ENCODE data around the gene IRF2.
A peak's percentile ranks its signal among the peaks of the same experiment; 100 is the strongest.
"Not testable (repeated sequence)": the region's sequence is repeated elsewhere in the genome, so short reads cannot be mapped to it uniquely, and the experiment has no call there.

IRF2 gene

DNA sequence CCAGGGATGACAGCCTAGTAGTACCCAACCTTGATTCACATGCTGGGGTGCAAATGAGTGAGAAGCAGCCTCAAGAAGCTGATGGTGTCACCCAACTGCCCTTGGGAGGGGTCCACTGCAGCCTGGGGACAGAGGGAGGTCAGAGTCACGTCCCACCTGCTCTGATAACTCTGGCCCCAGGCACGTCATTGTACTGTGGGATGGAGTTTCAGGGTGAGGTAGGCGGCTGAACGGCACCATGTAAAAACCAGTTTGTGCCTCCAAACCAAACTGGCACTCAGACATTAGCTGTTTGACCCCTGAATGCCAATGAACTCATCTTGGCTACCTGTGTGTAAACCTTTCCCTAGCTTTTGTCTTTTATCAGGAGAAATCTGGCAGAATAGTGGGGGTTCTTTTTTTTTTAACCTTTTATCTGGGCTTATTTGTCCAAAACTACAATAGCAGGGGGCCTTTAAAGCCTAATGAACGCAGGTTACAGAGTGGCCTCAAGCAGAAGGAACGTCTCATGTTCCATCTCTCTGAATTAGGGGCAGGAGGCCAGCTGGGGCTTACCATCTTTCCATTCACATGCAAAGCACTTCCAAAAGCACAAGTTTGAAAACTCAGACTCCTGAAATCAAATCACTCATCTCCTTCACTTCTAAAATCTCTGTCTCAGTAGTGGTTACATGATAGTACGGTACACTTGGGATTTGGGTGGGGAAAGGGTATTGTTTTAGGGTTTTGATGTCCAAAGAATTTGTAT, 89.4 kb downstream of the IRF2 start:
- in situ Hi-C loops (cut with MboI; ENCODE audit: low sequenced_read_pairs, unreplicated experiment), result no loop called here
- TF ChIP-seq, protein P1, sequence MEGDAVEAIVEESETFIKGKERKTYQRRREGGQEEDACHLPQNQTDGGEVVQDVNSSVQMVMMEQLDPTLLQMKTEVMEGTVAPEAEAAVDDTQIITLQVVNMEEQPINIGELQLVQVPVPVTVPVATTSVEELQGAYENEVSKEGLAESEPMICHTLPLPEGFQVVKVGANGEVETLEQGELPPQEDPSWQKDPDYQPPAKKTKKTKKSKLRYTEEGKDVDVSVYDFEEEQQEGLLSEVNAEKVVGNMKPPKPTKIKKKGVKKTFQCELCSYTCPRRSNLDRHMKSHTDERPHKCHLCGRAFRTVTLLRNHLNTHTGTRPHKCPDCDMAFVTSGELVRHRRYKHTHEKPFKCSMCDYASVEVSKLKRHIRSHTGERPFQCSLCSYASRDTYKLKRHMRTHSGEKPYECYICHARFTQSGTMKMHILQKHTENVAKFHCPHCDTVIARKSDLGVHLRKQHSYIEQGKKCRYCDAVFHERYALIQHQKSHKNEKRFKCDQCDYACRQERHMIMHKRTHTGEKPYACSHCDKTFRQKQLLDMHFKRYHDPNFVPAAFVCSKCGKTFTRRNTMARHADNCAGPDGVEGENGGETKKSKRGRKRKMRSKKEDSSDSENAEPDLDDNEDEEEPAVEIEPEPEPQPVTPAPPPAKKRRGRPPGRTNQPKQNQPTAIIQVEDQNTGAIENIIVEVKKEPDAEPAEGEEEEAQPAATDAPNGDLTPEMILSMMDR (IDR thresholded peaks at IDR 0.05; ENCODE audit: borderline replicate concordance, control extremely low read depth, extremely low read depth, insufficient read depth, missing control alignments), result no peak
- DNase-seq (ENCODE audit: low spot score), result no peak

DNA sequence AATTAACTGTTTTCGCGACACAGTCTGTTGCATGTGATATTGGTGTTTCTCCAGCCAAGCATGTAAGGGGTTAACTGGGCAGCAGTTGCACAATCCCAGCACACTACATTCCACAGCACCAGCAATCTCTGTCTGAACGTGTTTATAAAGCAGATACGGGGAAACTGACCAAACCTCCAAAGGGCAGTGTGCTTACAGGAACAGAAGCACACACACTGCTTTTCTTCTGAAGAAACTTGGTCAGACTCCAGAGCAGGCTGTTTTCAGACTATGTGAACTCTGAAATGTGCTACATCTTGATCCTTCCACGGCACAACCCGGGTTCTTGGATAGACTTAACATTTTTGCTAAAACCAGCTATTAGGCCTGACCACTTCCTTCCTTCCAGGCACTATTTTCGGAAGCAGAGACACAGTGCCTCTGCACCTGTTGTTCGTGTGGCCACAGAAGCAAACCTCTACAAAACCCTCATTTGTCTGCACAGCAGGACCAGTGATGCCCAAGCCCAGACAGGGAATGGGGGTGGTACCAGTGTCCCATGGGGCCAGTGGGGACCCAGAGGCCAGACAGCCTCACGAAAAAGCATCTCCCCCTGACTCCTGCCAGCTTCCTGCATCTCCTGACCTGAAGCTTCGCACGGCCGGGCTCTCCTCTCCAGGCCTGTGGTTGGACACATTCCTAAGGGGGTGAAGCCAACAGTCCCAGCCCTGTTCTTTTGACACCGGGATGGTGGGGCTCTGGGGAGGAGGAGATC, 90.1 kb downstream of the IRF2 start:
- TF ChIP-seq, protein P1 (IDR thresholded peaks at IDR 0.05; ENCODE audit: borderline replicate concordance, control extremely low read depth, extremely low read depth, insufficient read depth, missing control alignments), result no peak
- in situ Hi-C loops (cut with MboI; ENCODE audit: low sequenced_read_pairs, unreplicated experiment), result no loop called here
- peak; percentile 48 for DNase-seq (ENCODE audit: low spot score)

- DNase-seq (ENCODE audit: low spot score), result no peak
- in situ Hi-C loops (cut with MboI; ENCODE audit: low sequenced_read_pairs, unreplicated experiment), result no loop called here
- TF ChIP-seq, protein P1 (IDR thresholded peaks at IDR 0.05; ENCODE audit: borderline replicate concordance, control extremely low read depth, extremely low read depth, insufficient read depth, missing control alignments), result no peak
These were observed 90.8 kb downstream of the IRF2 start for GRCh38 chr4:184383497-184384055.

GRCh38 chr4:184382189-184382846, 92.0 kb downstream of the IRF2 start:
- DNase-seq (ENCODE audit: low spot score), result no peak
- TF ChIP-seq, protein P1 (IDR thresholded peaks at IDR 0.05; ENCODE audit: borderline replicate concordance, control extremely low read depth, extremely low read depth, insufficient read depth, missing control alignments), result no peak
- in situ Hi-C loops (cut with MboI; ENCODE audit: low sequenced_read_pairs, unreplicated experiment), result no loop called here

- TF ChIP-seq, protein P1 (IDR thresholded peaks at IDR 0.05; ENCODE audit: borderline replicate concordance, control extremely low read depth, extremely low read depth, insufficient read depth, missing control alignments), result no peak
- in situ Hi-C loops (cut with MboI; ENCODE audit: low sequenced_read_pairs, unreplicated experiment), result no loop called here
- DNase-seq (ENCODE audit: low spot score), result no peak
These were observed 93.6 kb downstream of the IRF2 start for GRCh38 chr4:184380707-184381106.

- in situ Hi-C loops (cut with MboI; ENCODE audit: low sequenced_read_pairs, unreplicated experiment); DNase-seq (ENCODE audit: low spot score): not testable (repeated sequence)
These were observed 94.1 kb downstream of the IRF2 start for GRCh38 chr4:184380214-184380613.

All from GM13976 (cell line).